Measurements from ENCODE around the gene LPCAT1.

Gene LPCAT1

GRCh38 chr5:1555011-1555807, 31.4 kb upstream of the LPCAT1 start:
- no peak for TF ChIP-seq CTCF (IDR thresholded peaks at IDR 0.05; ENCODE audit: low read depth, low read length, poor library complexity, severe bottlenecking)
- no peak for TF ChIP-seq EZH2phosphoT487 (IDR thresholded peaks at IDR 0.05; ENCODE audit: borderline replicate concordance, low read length)
- H3K27ac ChIP-seq (ENCODE audit: low read depth, low read length): no peak overlapping the region

DNA sequence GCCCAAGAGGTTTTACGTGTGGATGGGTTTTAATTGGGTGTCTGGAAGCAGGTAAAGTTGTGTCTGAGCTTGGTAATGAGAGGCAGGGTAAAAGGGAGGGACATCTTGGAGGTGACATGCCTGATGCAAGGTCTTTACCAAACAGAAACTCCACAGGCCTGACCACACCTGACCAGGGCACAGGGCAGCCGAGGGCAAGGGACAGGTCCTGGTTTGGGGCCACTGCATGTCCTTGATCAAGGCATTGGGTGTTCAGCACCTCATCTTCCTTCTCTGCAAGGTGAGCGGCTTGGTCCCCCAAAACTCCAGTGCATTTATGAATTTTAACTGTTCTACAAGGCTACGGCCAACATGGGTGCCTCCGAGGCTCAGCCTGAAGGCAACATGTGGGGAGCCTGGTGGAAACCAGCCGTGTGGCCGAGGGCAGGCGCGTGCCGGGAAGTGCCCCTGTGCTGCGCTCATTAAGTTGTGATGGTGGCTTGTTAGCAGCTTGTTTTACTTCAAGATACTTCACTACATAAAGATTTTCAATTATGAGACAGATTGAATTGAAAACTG, 30.7 kb upstream of the LPCAT1 start:
- TF ChIP-seq EZH2phosphoT487 (IDR thresholded peaks at IDR 0.05; ENCODE audit: borderline replicate concordance, low read length): no peak
- no peak for TF ChIP-seq CTCF (IDR thresholded peaks at IDR 0.05; ENCODE audit: low read depth, low read length, poor library complexity, severe bottlenecking)
- Histone ChIP-seq H3K9me2 (replicated peaks; ENCODE audit: control insufficient read depth, low read length) (no peaks in the 10 kb centered on the region), H3K36me3 (ENCODE audit: control insufficient read depth, low read length) (no peaks in the 10 kb centered on the region), H3K9me3 (ENCODE audit: control insufficient read depth, insufficient read depth, low read length) (no peaks in the 10 kb centered on the region), H3K27me3 (ENCODE audit: control insufficient read depth, low read length) (peaks cover 5% of the 10 kb centered on the region; the same call in 1 of the 2 replicates), H3K4me2 (ENCODE audit: low read length) (no peak overlapping the region), H3K79me2 (ENCODE audit: control insufficient read depth, low read length) (no peaks in the 10 kb centered on the region), H3K4me3 (ENCODE audit: low read length) (no peak overlapping the region), H4K20me1 (ENCODE audit: control insufficient read depth, insufficient read depth, low read depth, low read length) (no peaks in the 10 kb centered on the region), H3K27ac (ENCODE audit: low read depth, low read length) (no peak overlapping the region), H3F3A (ENCODE audit: control insufficient read depth, insufficient read depth) (no peaks in the 10 kb centered on the region), H3K4me1 (ENCODE audit: control insufficient read depth, low read length) (no peaks in the 10 kb centered on the region)

More at GRCh38 chr5:1555011-1555807, 31.4 kb upstream of the LPCAT1 start:
- H3F3A ChIP-seq (ENCODE audit: control insufficient read depth, insufficient read depth): no peaks in the 10 kb centered on the region
- no peak overlapping the region for H3K4me3 ChIP-seq (ENCODE audit: low read length)
- H3K9me2 ChIP-seq (replicated peaks; ENCODE audit: control insufficient read depth, low read length): no peaks in the 10 kb centered on the region
- no peak overlapping the region for H3K4me2 ChIP-seq (ENCODE audit: low read length)
- H3K36me3 ChIP-seq (ENCODE audit: control insufficient read depth, low read length): no peaks in the 10 kb centered on the region
- H3K9me3 ChIP-seq (ENCODE audit: control insufficient read depth, insufficient read depth, low read length): no peaks in the 10 kb centered on the region
- H3K79me2 ChIP-seq (ENCODE audit: control insufficient read depth, low read length): no peaks in the 10 kb centered on the region
- H3K27me3 ChIP-seq (ENCODE audit: control insufficient read depth, low read length): peaks cover 5% of the 10 kb centered on the region; the same call in 1 of the 2 replicates
- H4K20me1 ChIP-seq (ENCODE audit: control insufficient read depth, insufficient read depth, low read depth, low read length): no peaks in the 10 kb centered on the region
- no peaks in the 10 kb centered on the region for H3K4me1 ChIP-seq (ENCODE audit: control insufficient read depth, low read length)

GRCh38 chr5:1553539-1554409, 30.0 kb upstream of the LPCAT1 start:
- Histone ChIP-seq H4K20me1 (ENCODE audit: control insufficient read depth, insufficient read depth, low read depth, low read length) (no peaks in the 10 kb centered on the region), H3K4me2 (ENCODE audit: low read length) (no peak overlapping the region), H3K9me3 (ENCODE audit: control insufficient read depth, insufficient read depth, low read length) (no peaks in the 10 kb centered on the region), H3K36me3 (ENCODE audit: control insufficient read depth, low read length) (no peaks in the 10 kb centered on the region), H3K79me2 (ENCODE audit: control insufficient read depth, low read length) (no peaks in the 10 kb centered on the region), H3K27me3 (ENCODE audit: control insufficient read depth, low read length) (peaks cover 5% of the 10 kb centered on the region; the same call in 1 of the 2 replicates), H3K9me2 (replicated peaks; ENCODE audit: control insufficient read depth, low read length) (no peaks in the 10 kb centered on the region), H3K4me3 (ENCODE audit: low read length) (no peak overlapping the region), H3F3A (ENCODE audit: control insufficient read depth, insufficient read depth) (no peaks in the 10 kb centered on the region), H3K27ac (ENCODE audit: low read depth, low read length) (no peak overlapping the region), H3K4me1 (ENCODE audit: control insufficient read depth, low read length) (no peaks in the 10 kb centered on the region)
- no peak for TF ChIP-seq EZH2phosphoT487 (IDR thresholded peaks at IDR 0.05; ENCODE audit: borderline replicate concordance, low read length)
- no peak for TF ChIP-seq CTCF (IDR thresholded peaks at IDR 0.05; ENCODE audit: low read depth, low read length, poor library complexity, severe bottlenecking)
